Mesendoderm (in vitro differentiated cells): ENCODE measurements around the gene ADGRF1.
"Not testable (repeated sequence)": the region's sequence is repeated elsewhere in the genome, so short reads cannot be mapped to it uniquely, and the experiment has no call there.

Experiments used
- DNase-seq: peaks from one replicate; pipeline ENCODE4 v3.0.0; 2013
- H2AK5ac ChIP-seq: 2 replicates; pipeline ENCODE4 v1.6.1; 2013; ENCODE audit warnings: low read length, inconsistent platforms
- H2BK120ac ChIP-seq: 2 replicates; pipeline ENCODE4 v1.6.1; 2013; ENCODE audit warnings: low read depth, mild to moderate bottlenecking, low read length, moderate library complexity, mixed read lengths
- H2BK15ac ChIP-seq: replicated peaks from 2 replicates; pipeline ENCODE4 v1.6.1; 2013; ENCODE audit warnings: low read depth, mild to moderate bottlenecking, moderate library complexity
- H2BK5ac ChIP-seq: 2 replicates; pipeline ENCODE4 v1.6.1; 2013; ENCODE audit warnings: low read length, inconsistent platforms
- H3K18ac ChIP-seq: 2 replicates; pipeline ENCODE4 v1.6.1; 2013; ENCODE audit warnings: mild to moderate bottlenecking, low read length, mixed read lengths
- H3K23ac ChIP-seq: one replicate; pipeline ENCODE4 v1.6.1; 2013; ENCODE audit warnings: low read length
- H3K27ac ChIP-seq: 2 replicates; pipeline ENCODE4 v1.5.1; 2013; ENCODE audit warnings: low read depth, mild to moderate bottlenecking, inconsistent platforms, low read length, moderate library complexity
- H3K27me3 ChIP-seq: 2 replicates; pipeline ENCODE4 v1.6.1; 2013; ENCODE audit warnings: low read length, control low read depth, mild to moderate bottlenecking, inconsistent platforms; ENCODE audit not compliant: insufficient read depth, poor library complexity
- H3K36me3 ChIP-seq: 2 replicates; pipeline ENCODE4 v1.6.1; 2013; ENCODE audit warnings: low read length, inconsistent platforms; ENCODE audit not compliant: control insufficient read depth, insufficient read depth
- H3K4ac ChIP-seq: one replicate; pipeline ENCODE4 v1.6.1; 2013; ENCODE audit warnings: low read depth, mild to moderate bottlenecking, low read length, moderate library complexity
- H3K4me1 ChIP-seq: 2 replicates; pipeline ENCODE4 v1.6.1; 2013; ENCODE audit warnings: low read depth, low read length, inconsistent platforms; ENCODE audit not compliant: control insufficient read depth
- H3K4me2 ChIP-seq: 2 replicates; pipeline ENCODE4 v1.6.1; 2013; ENCODE audit warnings: low read length
- H3K4me3 ChIP-seq: 2 replicates; pipeline ENCODE4 v1.5.1; 2013; ENCODE audit warnings: mild to moderate bottlenecking, low read length
- H3K56ac ChIP-seq: one replicate; pipeline ENCODE4 v1.6.1; 2013; ENCODE audit warnings: low read length
- H3K79me1 ChIP-seq: 2 replicates; pipeline ENCODE4 v1.6.1; 2013; ENCODE audit warnings: low read length, inconsistent platforms
- H3K79me2 ChIP-seq: 2 replicates; pipeline ENCODE4 v1.6.1; 2013; ENCODE audit warnings: mild to moderate bottlenecking, low read length; ENCODE audit not compliant: control insufficient read depth, insufficient read depth
- H3K9ac ChIP-seq: 2 replicates; pipeline ENCODE4 v1.6.1; 2013; ENCODE audit warnings: low read length, inconsistent platforms
- H4K5ac ChIP-seq: one replicate; pipeline ENCODE4 v1.6.1; 2013; ENCODE audit warnings: low read length
- H4K8ac ChIP-seq: one replicate; pipeline ENCODE4 v1.6.1; 2013; ENCODE audit warnings: low read depth, mild to moderate bottlenecking, control low read depth, low read length, moderate library complexity
- WGBS: extraction: QIAGEN DNeasy Blood & Tissue Kit; methylation state at CpG from one replicate; pipeline ENCODE4 v1.1.7; 2013; ENCODE audit warnings: low lambda C conversion rate, missing lambda C conversion rate; ENCODE audit not compliant: insufficient coverage; ENCODE audit errors: extremely low coverage; 5-methylcytosine and 5-hydroxymethylcytosine counted together

ADGRF1 gene

GRCh38 chr6:46996860-46997641 is 45.1 kb downstream of the ADGRF1 start:
- H2BK120ac ChIP-seq = no peak overlapping the region
- no peak overlapping the region for H3K4ac ChIP-seq
- no peak overlapping the region for H3K9ac ChIP-seq
- H3K79me1 ChIP-seq = no peaks in the 10 kb centered on the region
- no peaks in the 10 kb centered on the region for H3K36me3 ChIP-seq
- no peak overlapping the region for H3K18ac ChIP-seq
- H2AK5ac ChIP-seq = no peak overlapping the region
- H3K4me2 ChIP-seq = no peak overlapping the region
- no peak overlapping the region for H3K56ac ChIP-seq
- DNase-seq = peak; percentile 51
- H2BK5ac ChIP-seq = no peak overlapping the region
- H2BK15ac ChIP-seq = no peak overlapping the region
- H4K5ac ChIP-seq = no peak overlapping the region
- H3K79me2 ChIP-seq = no peaks in the 10 kb centered on the region
- H3K23ac ChIP-seq = no peak overlapping the region
- H3K27ac ChIP-seq = no peak overlapping the region
- no peak overlapping the region for H3K4me3 ChIP-seq
- H3K4me1 ChIP-seq = peaks cover 1% of the 10 kb centered on the region
- H4K8ac ChIP-seq = no peak overlapping the region
- no CpG with 5 or more reads among the region's 1 CpG for WGBS
- no peaks in the 10 kb centered on the region for H3K27me3 ChIP-seq

- H4K5ac ChIP-seq = no peak overlapping the region
- H3K79me2 ChIP-seq = no peaks in the 10 kb centered on the region
- H3K36me3 ChIP-seq = no peaks in the 10 kb centered on the region
- no peak overlapping the region for H3K18ac ChIP-seq
- no peak overlapping the region for H3K27ac ChIP-seq
- no peak overlapping the region for H3K4me3 ChIP-seq
- no peak overlapping the region for H3K4ac ChIP-seq
- no CpG with 5 or more reads among the region's 1 CpG for WGBS
- no peak overlapping the region for H2BK120ac ChIP-seq
- H3K23ac ChIP-seq = no peak overlapping the region
- no peak overlapping the region for H2AK5ac ChIP-seq
- H3K4me2 ChIP-seq = no peak overlapping the region
- no peak overlapping the region for H3K56ac ChIP-seq
- no peaks in the 10 kb centered on the region for H3K79me1 ChIP-seq
- no peak overlapping the region for H2BK15ac ChIP-seq
- no peak overlapping the region for H3K9ac ChIP-seq
- no peak for DNase-seq
- no peak overlapping the region for H4K8ac ChIP-seq
- no peak overlapping the region for H2BK5ac ChIP-seq
- H3K27me3 ChIP-seq = no peaks in the 10 kb centered on the region
- peaks cover 1% of the 10 kb centered on the region for H3K4me1 ChIP-seq
These were observed 47.2 kb downstream of the ADGRF1 start for GRCh38 chr6:46994933-46995332.

DNA sequence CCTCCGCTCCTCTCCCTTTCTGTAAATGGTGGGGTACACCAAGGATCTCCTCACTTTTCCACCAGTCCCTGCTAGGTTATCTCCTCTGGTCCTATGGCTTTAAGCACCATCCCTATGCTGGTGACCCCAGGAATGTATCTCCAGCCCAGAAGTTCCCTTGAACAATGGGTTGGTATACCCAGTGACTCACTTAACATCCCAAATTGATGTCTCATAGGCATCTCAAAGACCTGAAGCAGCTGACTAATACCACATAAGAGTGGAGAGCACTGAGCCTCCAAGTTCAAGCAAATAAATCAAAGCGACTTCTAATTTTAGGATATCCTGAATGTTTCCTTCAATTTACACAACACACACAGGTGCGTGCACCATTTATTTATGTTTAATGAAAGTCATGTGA is 48.3 kb downstream of the ADGRF1 start:
- Histone ChIP-seq H2BK5ac (no peak overlapping the region), H3K4ac (no peak overlapping the region), H3K4me3 (no peak overlapping the region), H3K79me2 (no peaks in the 10 kb centered on the region), H2AK5ac (no peak overlapping the region), H2BK15ac (no peak overlapping the region), H3K27ac (no peak overlapping the region), H4K8ac (no peak overlapping the region), H2BK120ac (no peak overlapping the region), H3K56ac (no peak overlapping the region), H3K79me1 (no peaks in the 10 kb centered on the region), H3K9ac (no peak overlapping the region), H3K4me2 (no peak overlapping the region), H3K18ac (no peak overlapping the region), H3K36me3 (no peaks in the 10 kb centered on the region), H3K23ac (no peak overlapping the region), H3K27me3 (no peaks in the 10 kb centered on the region), H3K4me1 (peaks cover 1% of the 10 kb centered on the region), H4K5ac (no peak overlapping the region)
- peak; percentile 75 for DNase-seq
- no CpG with 5 or more reads among the region's 3 CpGs for WGBS

- H2BK15ac ChIP-seq, H3K27me3 ChIP-seq, H3K36me3 ChIP-seq, H2BK120ac ChIP-seq, H2BK5ac ChIP-seq, H4K8ac ChIP-seq, H4K5ac ChIP-seq, H3K4ac ChIP-seq, H3K27ac ChIP-seq, H2AK5ac ChIP-seq, H3K4me2 ChIP-seq, H3K79me2 ChIP-seq, H3K18ac ChIP-seq, H3K79me1 ChIP-seq, H3K23ac ChIP-seq, H3K4me1 ChIP-seq, H3K9ac ChIP-seq, H3K4me3 ChIP-seq, H3K56ac ChIP-seq, DNase-seq: not testable (repeated sequence)
- no CpG with 5 or more reads among the region's 2 CpGs for WGBS
These were observed 49.7 kb downstream of the ADGRF1 start for GRCh38 chr6:46992391-46992790.

- H3K4me3 ChIP-seq, H2BK5ac ChIP-seq, H3K4me1 ChIP-seq, H3K4me2 ChIP-seq, H3K56ac ChIP-seq, H3K36me3 ChIP-seq, H3K9ac ChIP-seq, H3K27me3 ChIP-seq, H3K18ac ChIP-seq, H3K79me1 ChIP-seq, H3K4ac ChIP-seq, H2BK15ac ChIP-seq, H2BK120ac ChIP-seq, H3K79me2 ChIP-seq, H2AK5ac ChIP-seq, H4K5ac ChIP-seq, H4K8ac ChIP-seq, H3K23ac ChIP-seq, H3K27ac ChIP-seq: not testable (repeated sequence)
- DNase-seq = peak; percentile 77
- WGBS = no CpG with 5 or more reads among the region's 6 CpGs
These were observed 51.2 kb downstream of the ADGRF1 start for GRCh38 chr6:46990818-46991510.
